Mammary epithelial cell (primary cell): ENCODE measurements around the gene SIGLEC5.
A peak's percentile ranks its signal among the peaks of the same experiment; 100 is the strongest.
"Not testable (repeated sequence)": the region's sequence is repeated elsewhere in the genome, so short reads cannot be mapped to it uniquely, and the experiment has no call there.

Source experiments
- CTCF ChIP-seq, 2 donors: IDR thresholded peaks in 1 of 2; conservative IDR thresholded peaks in 1 of 2; 2 replicates each; pipeline ENCODE4 v1.5.1; 2011 to 2012; ENCODE audit warnings: inconsistent platforms in 2 of 2, low read length in 2 of 2, mild to moderate bottlenecking in 2 of 2, control low read depth in 1 of 2, low read depth in 1 of 2; ENCODE audit not compliant: insufficient read depth in 1 of 2; ENCODE audit errors: extremely low read depth in 1 of 2
- EZH2 ChIP-seq: IDR thresholded peaks from 2 replicates; pipeline ENCODE4 v1.6.1; 2012; ENCODE audit warnings: low read length, inconsistent platforms, borderline replicate concordance

DNA sequence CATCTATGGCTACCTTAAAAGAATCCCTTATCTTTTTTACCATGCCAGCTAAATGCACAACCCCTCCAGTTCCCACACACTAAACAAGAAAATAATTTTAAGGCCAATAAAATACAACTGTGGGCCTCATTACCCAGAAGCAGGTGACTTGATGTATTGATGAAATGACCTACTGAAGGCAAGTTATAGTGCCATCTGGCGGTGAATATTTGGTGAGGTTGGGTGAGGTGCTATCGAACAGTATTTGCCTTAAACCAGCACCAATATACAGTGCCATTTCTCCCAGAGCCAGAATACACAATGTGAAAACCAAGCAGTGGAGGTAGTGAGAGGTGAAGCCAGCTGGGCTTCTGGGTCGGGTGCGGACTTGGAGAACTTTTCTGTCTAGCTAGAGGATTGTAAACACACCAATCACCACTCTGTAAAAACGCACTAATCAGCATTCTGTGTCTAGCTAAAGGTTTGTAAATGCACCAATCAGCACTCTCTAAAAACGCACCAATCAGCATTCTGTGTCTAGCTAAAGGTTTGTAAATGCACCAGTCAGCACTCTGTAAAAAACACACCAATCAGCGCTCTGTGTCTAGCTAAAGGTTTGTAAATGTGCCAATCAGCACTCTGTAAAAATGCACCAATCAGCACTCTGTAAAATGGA is 45.8 kb upstream of the SIGLEC5 start:
- peak; percentile 48 to 53 for TF ChIP-seq CTCF (conservative IDR thresholded peaks at IDR 0.05 in 1 of 2, IDR thresholded peaks at IDR 0.05 in 1 of 2; ENCODE audit: extremely low read depth in 1 of 2, insufficient read depth in 1 of 2, low read depth in 1 of 2, low read length in 2 of 2)
- not testable (repeated sequence) for TF ChIP-seq EZH2
